ENCODE results near the gene FSTL3.

Gene FSTL3

DNA sequence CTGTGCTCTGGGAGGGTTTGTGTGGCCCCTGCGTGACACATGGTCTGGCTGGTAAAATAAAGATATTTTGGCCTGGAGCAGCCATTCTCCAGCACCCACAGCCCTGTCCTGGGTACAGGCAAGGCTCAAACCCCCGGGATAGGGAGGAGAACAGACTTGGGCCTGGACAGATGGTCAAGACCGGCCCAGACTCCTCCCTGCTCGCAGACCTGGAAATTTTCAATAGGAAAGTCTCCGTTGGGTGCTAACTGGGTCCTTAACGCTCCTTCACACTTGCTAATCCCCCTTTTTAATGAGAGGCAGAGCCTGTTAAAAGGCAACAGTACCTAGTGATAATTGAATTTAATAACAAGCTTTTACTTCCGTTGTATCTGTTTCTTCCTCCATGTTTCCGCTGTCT is 35.1 kb downstream of the FSTL3 start:
- no peaks in the 10 kb centered on the region for H3K36me3 ChIP-seq (replicated peaks)
- no peak overlapping the region for H3K4me3 ChIP-seq (ENCODE audit: low read depth, low read length)
- TF ChIP-seq, protein P1, sequence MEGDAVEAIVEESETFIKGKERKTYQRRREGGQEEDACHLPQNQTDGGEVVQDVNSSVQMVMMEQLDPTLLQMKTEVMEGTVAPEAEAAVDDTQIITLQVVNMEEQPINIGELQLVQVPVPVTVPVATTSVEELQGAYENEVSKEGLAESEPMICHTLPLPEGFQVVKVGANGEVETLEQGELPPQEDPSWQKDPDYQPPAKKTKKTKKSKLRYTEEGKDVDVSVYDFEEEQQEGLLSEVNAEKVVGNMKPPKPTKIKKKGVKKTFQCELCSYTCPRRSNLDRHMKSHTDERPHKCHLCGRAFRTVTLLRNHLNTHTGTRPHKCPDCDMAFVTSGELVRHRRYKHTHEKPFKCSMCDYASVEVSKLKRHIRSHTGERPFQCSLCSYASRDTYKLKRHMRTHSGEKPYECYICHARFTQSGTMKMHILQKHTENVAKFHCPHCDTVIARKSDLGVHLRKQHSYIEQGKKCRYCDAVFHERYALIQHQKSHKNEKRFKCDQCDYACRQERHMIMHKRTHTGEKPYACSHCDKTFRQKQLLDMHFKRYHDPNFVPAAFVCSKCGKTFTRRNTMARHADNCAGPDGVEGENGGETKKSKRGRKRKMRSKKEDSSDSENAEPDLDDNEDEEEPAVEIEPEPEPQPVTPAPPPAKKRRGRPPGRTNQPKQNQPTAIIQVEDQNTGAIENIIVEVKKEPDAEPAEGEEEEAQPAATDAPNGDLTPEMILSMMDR (IDR thresholded peaks at IDR 0.05; ENCODE audit: low read depth, low read length, missing control alignments): no peak
- H3K27me3 ChIP-seq (replicated peaks): peaks cover 3% of the 10 kb centered on the region
- no peak overlapping the region for H3K27ac ChIP-seq
- no peak for DNase-seq
- in situ Hi-C loops (cut with HindIII; ENCODE audit: low pct_ligation_motif_present, low sequenced_read_pairs): no loop called here

DNA sequence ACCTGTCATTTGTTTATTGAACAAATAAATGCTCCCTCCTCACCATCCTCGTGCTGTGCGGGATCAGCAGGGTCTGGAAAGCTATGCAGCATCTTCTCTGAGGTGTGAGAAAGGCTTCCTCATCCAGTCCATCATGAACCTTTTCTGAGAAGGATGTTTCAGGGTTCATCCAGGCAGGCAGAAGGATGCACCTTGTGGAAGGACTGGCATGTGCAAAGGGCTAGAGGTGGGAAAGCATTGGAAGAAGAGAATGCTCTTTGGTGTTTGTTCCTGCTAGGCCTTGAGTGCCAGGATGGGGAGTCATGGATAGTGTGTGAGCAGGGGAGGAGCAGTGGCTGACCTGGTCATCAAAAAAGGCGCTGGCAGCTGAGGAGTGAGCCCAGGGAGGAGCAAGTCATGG is 39.2 kb downstream of the FSTL3 start:
- peaks cover 8% of the 10 kb centered on the region for H3K27me3 ChIP-seq (replicated peaks)
- in situ Hi-C loops (cut with HindIII; ENCODE audit: low pct_ligation_motif_present, low sequenced_read_pairs): no loop called here
- H3K27ac ChIP-seq: no peak overlapping the region
- H3K36me3 ChIP-seq (replicated peaks): no peaks in the 10 kb centered on the region
- DNase-seq: no peak
- TF ChIP-seq, protein P1 (IDR thresholded peaks at IDR 0.05; ENCODE audit: low read depth, low read length, missing control alignments): no peak
- H3K4me3 ChIP-seq (ENCODE audit: low read depth, low read length): no peak overlapping the region

DNA sequence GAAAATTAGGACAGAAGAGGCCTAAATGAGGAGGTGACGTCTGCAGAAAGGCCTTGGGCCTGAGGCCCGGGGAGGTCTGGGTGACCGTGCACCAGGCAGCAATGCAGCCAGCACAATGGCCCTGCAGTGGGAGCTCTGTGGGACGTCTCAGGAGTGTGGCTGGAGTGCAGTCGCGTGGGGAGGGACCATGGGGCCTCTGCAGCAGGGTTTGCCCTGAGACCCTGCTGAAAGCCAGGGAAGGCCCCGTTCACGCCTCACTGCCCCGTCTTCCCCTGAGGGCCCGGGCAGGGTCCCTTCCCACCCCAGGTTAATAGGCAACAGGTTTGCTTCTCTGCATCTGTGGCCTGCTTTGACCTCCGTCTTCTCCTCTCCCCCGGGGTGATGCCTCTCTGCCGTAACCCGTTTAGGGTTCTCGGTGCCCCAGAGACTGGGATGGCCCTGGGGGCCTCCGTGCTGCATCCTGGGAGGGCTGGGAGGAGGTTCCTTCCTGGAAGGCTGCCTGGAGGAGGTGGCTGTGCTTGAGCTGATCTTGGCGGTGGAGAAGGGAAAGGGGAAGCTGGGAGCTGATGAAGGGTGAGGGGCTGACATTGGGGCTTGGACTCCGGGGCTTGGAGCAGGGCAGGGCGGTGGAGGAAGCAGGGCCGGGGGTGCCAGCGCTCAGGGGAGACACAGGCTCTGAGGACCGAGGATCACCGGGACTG is 42.2 kb downstream of the FSTL3 start:
- H3K4me3 ChIP-seq (ENCODE audit: low read depth, low read length): no peak overlapping the region
- TF ChIP-seq, protein P1 (IDR thresholded peaks at IDR 0.05; ENCODE audit: low read depth, low read length, missing control alignments): no peak
- H3K27me3 ChIP-seq (replicated peaks): peaks cover 8% of the 10 kb centered on the region
- DNase-seq: no peak
- in situ Hi-C loops (cut with HindIII; ENCODE audit: low pct_ligation_motif_present, low sequenced_read_pairs): no loop called here
- H3K27ac ChIP-seq: no peak overlapping the region
- no peaks in the 10 kb centered on the region for H3K36me3 ChIP-seq (replicated peaks)

DNA sequence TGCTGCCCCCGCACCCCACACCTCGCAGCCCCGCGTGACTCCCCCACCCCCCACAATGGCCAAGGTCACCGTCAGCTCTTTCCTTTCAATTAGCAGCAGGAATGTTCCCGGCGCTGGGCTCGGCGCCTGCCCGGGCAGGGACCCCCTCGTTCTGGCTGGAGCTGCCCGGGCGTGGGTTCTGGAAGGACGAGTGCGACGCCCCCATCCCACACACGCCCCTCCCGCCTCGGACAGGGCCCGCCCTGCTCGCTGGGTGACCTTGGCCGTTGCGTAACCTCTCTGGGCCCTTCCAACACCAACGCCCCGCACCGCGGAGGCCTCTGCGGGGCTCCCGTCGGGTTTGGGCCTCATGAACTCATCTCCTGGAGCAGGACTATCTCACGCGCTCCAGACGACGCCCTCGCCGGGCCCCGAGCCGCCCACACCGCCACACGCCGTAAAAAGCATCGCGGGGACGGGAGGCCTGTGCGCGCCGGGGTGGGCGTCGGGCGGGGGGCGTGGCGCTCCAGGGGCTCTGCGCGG is 42.9 kb downstream of the FSTL3 start:
- no peaks in the 10 kb centered on the region for H3K36me3 ChIP-seq (replicated peaks)
- peaks cover 8% of the 10 kb centered on the region for H3K27me3 ChIP-seq (replicated peaks)
- no peak for DNase-seq
- H3K4me3 ChIP-seq (ENCODE audit: low read depth, low read length): no peak overlapping the region
- TF ChIP-seq, protein P1 (IDR thresholded peaks at IDR 0.05; ENCODE audit: low read depth, low read length, missing control alignments): no peak
- no peak overlapping the region for H3K27ac ChIP-seq
- in situ Hi-C loops (cut with HindIII; ENCODE audit: low pct_ligation_motif_present, low sequenced_read_pairs): no loop called here

DNA sequence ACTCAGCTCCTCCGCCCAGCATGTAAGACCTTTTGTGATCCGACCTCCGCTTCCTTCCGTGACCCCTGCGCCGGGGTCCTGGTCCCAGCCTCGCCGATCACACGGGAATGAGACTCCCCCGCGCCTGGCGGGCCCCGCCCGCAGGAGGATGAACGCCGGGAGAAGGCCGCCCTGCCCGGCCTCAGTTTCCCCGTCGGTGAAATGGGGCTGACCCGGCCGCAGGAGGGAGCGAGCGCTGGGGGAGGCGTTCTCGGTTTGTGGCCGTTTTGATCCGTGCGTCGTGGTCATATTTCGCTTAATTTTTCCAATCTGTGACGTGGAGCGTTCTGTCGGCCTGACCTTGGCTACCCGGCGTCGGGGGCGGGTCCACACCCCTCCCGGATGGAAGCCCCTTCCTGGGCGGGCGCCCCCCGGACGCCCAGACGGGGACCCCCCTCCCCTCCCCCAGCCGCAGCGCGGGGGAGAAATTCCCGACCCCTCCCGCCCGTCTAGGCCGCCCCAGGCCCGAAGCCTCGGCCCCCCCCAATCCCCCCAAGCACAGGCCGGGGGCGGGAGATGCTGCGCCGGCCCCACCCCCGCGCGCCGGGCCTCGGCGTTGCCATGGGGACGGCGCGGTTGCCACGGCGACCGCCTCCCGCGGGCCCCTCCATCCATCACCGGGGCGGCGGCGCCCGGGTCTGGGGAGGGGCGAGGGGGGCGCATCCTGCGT is 43.6 kb downstream of the FSTL3 start:
- no peak for DNase-seq
- no peak overlapping the region for H3K27ac ChIP-seq
- in situ Hi-C loops (cut with HindIII; ENCODE audit: low pct_ligation_motif_present, low sequenced_read_pairs): no loop called here
- H3K36me3 ChIP-seq (replicated peaks): no peaks in the 10 kb centered on the region
- TF ChIP-seq, protein P1 (IDR thresholded peaks at IDR 0.05; ENCODE audit: low read depth, low read length, missing control alignments): no peak
- H3K27me3 ChIP-seq (replicated peaks): peaks cover 8% of the 10 kb centered on the region
- no peak overlapping the region for H3K4me3 ChIP-seq (ENCODE audit: low read depth, low read length)

Measured in brain microvascular endothelial cell (primary cell).